GM12892 (cell line): ENCODE results near the gene TMEM163.

Experiments used
- POLR2A ChIP-seq: IDR thresholded peaks from 2 replicates; pipeline ENCODE4 v1.6.1; 2011; ENCODE audit warnings: low read depth, low read length, control low read depth
- TAF1 ChIP-seq: IDR thresholded peaks from 2 replicates; pipeline ENCODE4 v1.6.1; 2011; ENCODE audit warnings: low read depth, mild to moderate bottlenecking, control low read depth, low read length, borderline replicate concordance

DNA sequence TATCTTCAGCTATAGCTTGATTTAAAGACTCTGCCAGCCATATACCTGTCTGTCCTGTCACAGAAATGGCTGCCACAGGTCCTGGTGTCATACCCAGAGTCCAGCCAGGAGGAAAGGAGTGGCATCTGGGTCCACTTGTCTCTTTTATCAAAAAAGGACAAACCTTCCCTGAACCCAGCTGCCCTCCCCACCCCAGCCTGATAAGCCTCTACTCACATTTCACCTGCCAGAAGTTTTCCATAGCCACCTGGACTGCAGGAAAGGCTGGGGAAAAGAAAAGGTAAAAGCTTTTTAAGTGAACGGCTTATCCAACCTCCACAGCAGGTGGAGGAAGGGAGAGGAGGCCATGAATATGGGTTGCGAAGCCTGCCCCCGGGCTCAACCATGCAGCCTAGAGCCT is 32.8 kb downstream of the TMEM163 start:
- no peak for TF ChIP-seq TAF1
- TF ChIP-seq POLR2A, result no peak
